ENCODE measurements around the gene GPR15LG. TPM values are rescaled to one million over a fixed set of nuclear protein-coding genes. Genes with fewer than 3 reads are reported as not detected.

The GPR15LG gene
- total RNA-seq, 4 donors from 2014 or later: 197 to 480 (median 266) TPM

DNA sequence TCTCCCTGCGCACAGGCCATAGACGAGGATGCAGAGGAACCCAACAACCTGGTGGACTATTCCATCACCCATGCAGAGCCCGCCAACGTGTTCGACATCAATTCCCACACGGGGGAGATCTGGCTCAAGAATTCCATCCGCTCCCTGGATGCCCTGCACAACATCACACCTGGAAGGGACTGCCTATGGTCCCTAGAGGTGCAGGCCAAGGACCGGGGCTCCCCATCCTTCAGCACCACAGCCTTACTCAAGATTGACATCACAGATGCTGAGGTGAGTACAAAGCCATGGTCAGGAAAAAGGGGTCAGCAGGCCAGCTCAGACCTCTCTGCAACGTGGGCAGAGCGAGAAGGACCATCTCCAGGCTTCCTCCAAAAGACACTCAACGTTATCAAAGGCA, 39.5 kb downstream of the GPR15LG start:
- H3K36me3 ChIP-seq: no peaks in the 10 kb centered on the region
- no peak overlapping the region for H3K4me3 ChIP-seq
- H3K27me3 ChIP-seq: no peaks in the 10 kb centered on the region
- in situ Hi-C loops (cut with MboI; ENCODE audit: low pct_ligation_motif_present in 1 of 4, low pct_unique_long_range_greater_than_20kb in 1 of 4, low sequenced_read_pairs in 3 of 4): no loop called here
- DNase-seq: no peak
- WGBS, 2 donors (ENCODE audit: low coverage in 1 of 2): 84 to 100% methylated on average over 1 to 11 of the region's 11 CpGs
- H3K9me3 ChIP-seq: no peaks in the 10 kb centered on the region
- TF ChIP-seq CTCF (IDR thresholded peaks at IDR 0.05) (no peak), POLR2AphosphoS5 (IDR thresholded peaks at IDR 0.05) (no peak), POLR2A (IDR thresholded peaks at IDR 0.05) (no peak), EP300 (IDR thresholded peaks at IDR 0.05; ENCODE audit: low read depth) (no peak)
- no peak overlapping the region for H3K27ac ChIP-seq
- H3K4me1 ChIP-seq: no peaks in the 10 kb centered on the region
- intact Hi-C loops (cut with DNase I; ENCODE audit: low total_unique reads): no loop called here

- in situ Hi-C loops (cut with MboI; ENCODE audit: low pct_ligation_motif_present in 1 of 4, low pct_unique_long_range_greater_than_20kb in 1 of 4, low sequenced_read_pairs in 3 of 4): no loop called here
- no peak for DNase-seq
- H3K4me3 ChIP-seq: no peak overlapping the region
These were observed 40.5 kb downstream of the GPR15LG start for GRCh38 chr10:84214046-84214572.

DNA sequence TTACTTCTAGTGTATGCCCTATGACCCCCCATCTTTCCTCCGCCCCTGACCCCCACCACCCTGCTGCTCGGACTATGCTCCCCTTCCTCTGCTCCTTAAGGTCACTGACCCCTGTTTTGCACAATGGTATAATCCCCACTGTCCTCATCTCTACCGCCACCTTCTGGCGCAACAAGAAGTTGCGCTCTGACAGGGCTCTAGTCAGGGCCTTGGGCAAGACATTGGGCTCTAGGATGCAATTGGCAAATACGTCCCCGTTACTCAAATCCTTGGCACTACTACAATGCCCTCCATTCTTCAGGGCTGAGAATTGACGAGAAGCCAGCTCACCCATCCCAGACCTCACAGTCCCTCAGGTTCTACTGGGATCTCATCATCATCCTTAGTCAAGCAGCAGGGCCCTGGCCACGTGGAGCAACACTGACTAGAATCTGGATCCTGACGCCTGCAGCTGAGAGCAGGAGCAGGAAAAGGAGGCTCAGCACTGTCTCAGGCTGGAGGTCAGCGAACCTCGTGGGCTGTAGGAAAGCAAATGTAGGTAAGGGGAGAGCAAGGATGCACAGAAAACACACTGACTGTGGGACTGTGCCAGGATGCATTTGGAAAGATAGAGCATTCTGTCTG, 41.1 kb downstream of the GPR15LG start:
- DNase-seq: peak; percentile 36
- no peaks in the 10 kb centered on the region for H3K4me1 ChIP-seq
- H3K9me3 ChIP-seq: no peaks in the 10 kb centered on the region
- no peak overlapping the region for H3K4me3 ChIP-seq
- H3K27me3 ChIP-seq: no peaks in the 10 kb centered on the region
- H3K36me3 ChIP-seq: no peaks in the 10 kb centered on the region
- TF ChIP-seq CTCF (IDR thresholded peaks at IDR 0.05) (peak in 4 of 5 experiments; percentile 29 to 60 (median 40)), EP300 (IDR thresholded peaks at IDR 0.05; ENCODE audit: low read depth) (no peak)
- WGBS, 2 donors (ENCODE audit: low coverage in 1 of 2): 50 to 54% methylated on average over 3 to 12 of the region's 12 CpGs
- no peak overlapping the region for H3K27ac ChIP-seq
- in situ Hi-C loops (cut with MboI; ENCODE audit: low pct_ligation_motif_present in 1 of 4, low pct_unique_long_range_greater_than_20kb in 1 of 4, low sequenced_read_pairs in 3 of 4) (no loop called here), intact Hi-C loops (cut with DNase I; ENCODE audit: low total_unique reads) (no loop called here)

More at GRCh38 chr10:84214046-84214572, 40.5 kb downstream of the GPR15LG start:
- intact Hi-C loops (cut with DNase I; ENCODE audit: low total_unique reads): no loop called here
- H3K27ac ChIP-seq: no peak overlapping the region
- 84% methylated on average over 24 of the region's 25 CpGs; no CpG with 5 or more reads in 1 of the 2 donors for WGBS, 2 donors (ENCODE audit: low coverage in 1 of 2)
- no peaks in the 10 kb centered on the region for H3K27me3 ChIP-seq
- H3K36me3 ChIP-seq: no peaks in the 10 kb centered on the region
- H3K9me3 ChIP-seq: no peaks in the 10 kb centered on the region
- TF ChIP-seq EP300 (IDR thresholded peaks at IDR 0.05; ENCODE audit: low read depth) (no peak), POLR2AphosphoS5 (IDR thresholded peaks at IDR 0.05) (no peak), CTCF (IDR thresholded peaks at IDR 0.05) (no peak), POLR2A (IDR thresholded peaks at IDR 0.05) (no peak)
- no peaks in the 10 kb centered on the region for H3K4me1 ChIP-seq

DNA sequence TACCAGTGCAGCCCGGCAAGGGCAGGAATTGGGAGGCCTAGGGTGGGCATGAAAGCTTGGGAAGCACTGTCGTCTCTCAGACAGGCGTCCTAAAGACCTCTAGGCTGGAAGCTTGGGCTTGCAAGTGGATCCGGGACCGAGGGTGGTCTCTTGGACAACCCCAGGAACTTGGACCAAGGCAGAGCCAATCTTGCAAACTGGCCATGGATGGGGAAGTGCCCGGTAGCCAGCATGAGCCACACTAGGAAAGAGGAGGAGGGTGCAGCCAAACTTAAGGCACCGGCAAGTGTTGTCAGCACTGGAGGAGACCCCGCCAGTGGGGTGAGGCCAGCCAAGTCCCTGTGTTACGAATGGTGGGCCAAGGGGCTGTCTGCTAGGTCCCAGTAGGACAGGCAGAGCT, 43.2 kb downstream of the GPR15LG start:
- no peaks in the 10 kb centered on the region for H3K36me3 ChIP-seq
- WGBS, 2 donors (ENCODE audit: low coverage in 1 of 2): 87% methylated on average over 9 of the region's 9 CpGs; no CpG with 5 or more reads in 1 of the 2 donors
- H3K4me1 ChIP-seq: no peaks in the 10 kb centered on the region
- intact Hi-C loops (cut with DNase I; ENCODE audit: low total_unique reads): no loop called here
- H3K4me3 ChIP-seq: no peak overlapping the region
- H3K9me3 ChIP-seq: no peaks in the 10 kb centered on the region
- TF ChIP-seq POLR2A (IDR thresholded peaks at IDR 0.05) (no peak), POLR2AphosphoS5 (IDR thresholded peaks at IDR 0.05) (no peak), EP300 (IDR thresholded peaks at IDR 0.05; ENCODE audit: low read depth) (no peak), CTCF (IDR thresholded peaks at IDR 0.05) (no peak)
- H3K27ac ChIP-seq: no peak overlapping the region
- no peak for DNase-seq
- in situ Hi-C loops (cut with MboI; ENCODE audit: low pct_ligation_motif_present in 1 of 4, low pct_unique_long_range_greater_than_20kb in 1 of 4, low sequenced_read_pairs in 3 of 4): no loop called here
- no peaks in the 10 kb centered on the region for H3K27me3 ChIP-seq
